Activated CD8-positive, alpha-beta memory T cell treated with anti-CD3 and anti-CD28 coated beads for 24 hours (primary cell): ENCODE measurements around the gene ARID1B.

ENCODE experiments used
- DNase-seq: peaks from one replicate; pipeline ENCODE4 v3.0.0-alpha.2; 2020

ARID1B gene

GRCh38 chr6:157001716-157002115, 224.5 kb downstream of the ARID1B start:
- DNase-seq: no peak

GRCh38 chr6:157002774-157003173, 225.6 kb downstream of the ARID1B start:
- DNase-seq: no peak

DNA sequence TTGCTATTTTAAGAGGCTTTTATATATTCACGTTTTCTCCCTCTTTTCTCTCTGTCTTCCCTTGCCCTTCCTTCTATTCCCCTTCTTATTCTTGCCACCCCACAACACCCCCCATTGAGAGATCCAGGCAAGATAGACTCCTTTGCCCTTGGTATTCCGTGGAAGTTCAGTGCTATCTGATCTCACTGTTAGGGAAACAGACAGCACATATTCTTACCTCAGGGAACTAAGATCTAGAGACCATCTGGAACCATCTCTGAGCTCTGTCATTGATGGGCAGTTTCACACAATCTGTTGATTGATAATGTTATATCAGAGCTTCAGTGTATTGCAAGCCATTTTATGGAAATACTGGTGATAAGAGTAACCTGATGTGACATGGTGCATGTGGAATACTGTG, 228.8 kb downstream of the ARID1B start:
- DNase-seq: no peak

- no peak for DNase-seq
Measured at GRCh38 chr6:157008568-157008967, 231.4 kb downstream of the ARID1B start.

GRCh38 chr6:157012355-157012754, 235.2 kb downstream of the ARID1B start:
- DNase-seq: no peak

DNA sequence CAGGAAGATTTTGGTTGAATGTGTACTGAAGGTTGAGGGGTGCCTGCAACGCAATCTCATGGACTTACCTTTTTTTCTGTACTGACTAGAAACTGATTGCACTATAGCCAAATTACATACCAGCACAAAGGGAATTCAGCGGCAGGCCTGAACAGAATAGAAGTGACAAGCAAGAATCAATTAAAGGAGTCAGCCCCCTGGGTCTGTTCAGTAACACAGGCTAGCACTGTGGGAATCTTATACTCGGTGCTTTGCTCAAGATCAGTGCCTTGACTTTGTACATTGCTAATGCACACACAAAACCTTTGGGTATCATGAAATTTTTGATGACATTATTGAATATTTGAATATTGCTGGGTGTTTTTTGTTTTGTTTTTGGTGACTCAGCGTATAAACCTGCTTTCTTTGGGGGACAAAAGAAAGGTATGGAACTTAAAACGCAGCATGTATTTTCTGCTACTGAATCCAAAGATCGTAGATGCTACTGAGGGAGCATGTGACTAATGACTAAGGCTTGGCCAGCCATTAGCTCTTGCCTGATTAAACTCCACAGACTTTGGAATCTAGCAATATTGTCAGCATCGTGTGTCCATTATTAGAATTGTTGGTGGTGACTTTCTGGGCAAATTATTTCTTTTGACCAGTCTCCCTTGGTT, 236.6 kb downstream of the ARID1B start:
- DNase-seq: no peak

DNA sequence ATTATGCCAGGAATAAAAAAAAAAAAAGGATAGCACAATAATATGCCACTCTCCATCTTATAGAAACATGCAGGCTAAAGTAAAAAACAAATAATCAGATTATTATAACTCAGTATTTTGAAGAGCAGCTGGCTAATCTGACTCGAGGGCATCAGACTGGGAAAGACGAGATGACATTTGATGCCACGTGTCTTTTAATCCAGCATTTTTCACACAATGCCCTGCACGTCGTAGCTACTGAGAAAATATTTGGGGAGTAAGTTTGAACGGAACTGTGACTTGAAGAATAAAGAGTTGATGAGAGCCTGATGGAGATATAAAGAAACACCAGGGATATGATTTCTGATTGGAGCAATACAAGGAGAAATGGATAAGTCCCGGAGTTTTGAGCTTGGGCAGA, 237.7 kb downstream of the ARID1B start:
- no peak for DNase-seq

- no peak for DNase-seq
Measured at GRCh38 chr6:157017022-157017421, 239.8 kb downstream of the ARID1B start.

DNA sequence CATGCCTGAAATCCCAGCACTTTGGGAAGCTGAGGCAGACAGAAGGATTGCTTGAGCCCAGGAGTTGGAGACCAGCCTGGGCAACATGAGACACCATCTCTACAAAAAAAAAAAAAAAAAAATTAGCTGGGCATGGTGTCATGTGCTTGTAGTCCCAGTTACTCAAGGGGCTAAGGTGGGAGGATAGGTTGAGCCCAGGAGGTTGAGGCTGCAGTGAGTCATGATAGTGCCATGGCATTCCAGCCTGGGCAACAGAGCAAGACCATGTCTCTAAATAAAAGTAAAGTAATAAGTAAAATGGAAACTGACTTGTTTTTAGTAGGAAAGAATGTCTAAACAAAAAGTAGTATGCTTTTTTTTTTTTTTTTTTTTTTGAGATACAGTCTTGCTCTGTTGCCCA, 240.7 kb downstream of the ARID1B start:
- DNase-seq: no peak

DNA sequence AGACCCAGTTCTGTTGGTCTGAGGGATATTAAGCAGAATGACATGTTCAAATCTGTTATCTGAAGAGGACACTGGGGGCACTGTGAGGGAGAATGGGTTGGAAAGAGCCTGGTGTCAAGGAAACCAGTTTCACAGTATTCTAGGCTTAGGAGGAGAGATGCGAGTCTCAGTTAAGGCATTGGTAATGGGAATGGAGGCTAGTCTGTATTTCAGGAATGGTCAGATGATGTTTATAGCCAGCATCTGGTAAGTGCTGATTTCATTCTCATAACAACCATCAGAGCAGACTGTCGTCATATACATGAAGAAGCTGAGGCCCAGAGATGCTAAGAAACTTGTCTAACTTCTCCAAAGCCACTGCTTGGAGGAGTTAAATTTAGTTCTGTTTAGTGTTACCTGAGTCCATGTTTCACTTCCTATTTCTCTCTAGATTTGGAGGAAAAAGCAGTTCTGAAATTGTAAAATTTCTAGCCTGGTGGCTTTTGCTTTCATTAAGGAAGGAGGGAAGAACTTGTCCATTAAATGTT, 242.0 kb downstream of the ARID1B start:
- no peak for DNase-seq

GRCh38 chr6:157019733-157020132, 242.6 kb downstream of the ARID1B start:
- DNase-seq: no peak

DNA sequence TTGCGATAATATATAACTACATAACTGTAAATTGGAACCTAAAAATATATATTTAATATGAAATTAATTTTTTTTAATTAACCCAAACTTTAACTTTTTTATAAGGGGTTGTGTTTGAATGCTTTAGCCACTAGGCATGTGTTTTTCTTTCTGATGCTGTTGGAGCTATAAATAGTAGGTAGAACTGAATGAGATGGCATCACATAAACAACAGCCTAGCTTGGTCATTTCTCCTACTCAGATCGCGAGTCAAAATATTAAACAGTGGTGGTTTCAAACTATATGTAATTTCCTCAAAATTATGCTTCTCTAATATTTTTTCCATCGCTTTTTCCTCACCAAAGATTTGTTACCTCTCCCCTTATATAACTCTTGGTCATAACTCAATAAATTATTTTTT, 243.2 kb downstream of the ARID1B start:
- no peak for DNase-seq

GRCh38 chr6:157020881-157021343, 243.7 kb downstream of the ARID1B start:
- no peak for DNase-seq

DNA sequence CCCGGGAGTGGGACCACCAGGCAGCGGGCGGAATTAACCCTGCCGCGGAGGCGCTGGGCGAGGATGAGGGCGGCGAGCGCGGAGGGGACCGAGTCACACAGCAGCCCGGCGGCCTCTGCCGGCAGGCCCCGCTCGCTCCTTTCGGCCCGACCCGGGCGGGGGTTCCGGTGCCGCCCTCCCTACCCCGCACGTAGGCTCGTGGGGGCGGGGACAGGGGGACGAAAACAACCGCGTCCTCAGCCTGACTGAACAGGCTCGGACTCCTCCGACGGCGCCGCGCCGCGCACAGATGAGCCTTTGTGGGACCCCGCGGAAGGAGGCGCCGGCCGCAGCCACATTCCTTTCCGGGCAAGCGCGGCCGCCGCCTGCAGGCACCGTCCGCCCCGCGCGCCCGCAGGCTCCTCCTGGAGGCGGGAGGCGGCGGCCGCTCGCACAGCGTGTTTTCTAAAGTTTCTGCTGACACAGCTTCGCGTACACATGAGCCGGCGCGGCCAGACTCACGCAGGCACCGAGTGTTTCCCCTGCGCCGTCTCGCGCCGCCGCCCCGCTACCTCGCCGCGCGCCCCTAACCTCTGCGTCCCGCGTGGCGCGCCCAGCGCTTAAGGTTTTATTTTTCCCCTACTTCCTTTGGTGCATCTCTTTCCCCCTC, 244.3 kb downstream of the ARID1B start:
- DNase-seq: peak; percentile 94

DNA sequence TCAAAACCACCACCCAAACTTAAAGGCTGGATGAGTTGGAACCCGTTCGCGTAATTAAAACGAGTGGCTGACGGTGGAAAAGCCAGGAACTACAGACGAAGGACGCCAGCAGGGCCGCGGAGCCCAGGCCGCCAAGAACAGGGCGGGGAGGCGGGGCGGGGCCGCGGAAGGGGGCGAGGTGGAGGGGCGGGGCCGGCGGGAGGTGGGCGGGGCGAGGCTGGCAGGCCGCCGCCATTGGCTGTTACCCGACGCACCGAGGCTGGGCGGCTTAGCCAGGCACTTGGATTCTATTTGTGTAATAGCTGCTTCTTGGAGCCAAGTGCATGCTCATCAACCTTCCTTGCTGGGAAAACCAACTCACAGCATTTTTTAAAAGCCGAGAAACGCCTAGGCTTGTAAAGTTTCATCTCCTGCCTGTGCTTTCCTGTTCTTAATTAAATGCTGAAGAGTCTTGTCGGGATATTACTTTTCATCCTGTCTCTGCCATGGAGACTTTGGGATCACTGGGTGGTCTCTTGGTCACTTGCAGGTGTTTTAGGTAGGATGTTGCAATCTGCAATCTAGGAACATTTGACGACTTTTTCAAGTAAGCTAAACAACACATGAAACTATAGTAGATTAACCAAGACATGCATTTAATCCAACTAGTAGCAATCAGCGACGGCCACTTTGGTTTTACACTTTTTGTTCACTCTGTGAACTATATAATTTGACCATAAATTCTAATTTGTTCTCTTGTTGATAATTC, 245.0 kb downstream of the ARID1B start:
- DNase-seq: peak; percentile 91

- DNase-seq: no peak
Measured at GRCh38 chr6:157023958-157024357, 246.8 kb downstream of the ARID1B start.

- DNase-seq: no peak
Measured at GRCh38 chr6:157024745-157025144, 247.6 kb downstream of the ARID1B start.

DNA sequence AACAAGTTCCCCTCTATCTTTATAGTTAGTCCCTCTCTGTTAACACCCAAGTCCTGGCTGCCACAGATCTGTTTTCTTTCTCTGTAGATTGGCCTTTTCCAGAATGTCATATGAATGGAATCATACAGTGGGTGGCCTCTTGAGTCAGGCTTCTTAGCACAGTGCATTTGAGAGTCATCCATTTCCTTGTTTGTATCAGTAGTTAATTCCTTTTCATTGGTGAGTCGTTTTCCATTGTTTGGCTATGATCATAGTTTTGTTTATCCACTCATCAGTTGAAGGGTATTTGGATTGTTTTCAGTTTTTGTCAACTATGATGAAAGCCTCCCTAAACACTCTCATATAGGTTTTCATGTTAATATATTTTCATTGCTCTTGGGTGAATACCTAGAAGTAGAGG, 248.3 kb downstream of the ARID1B start:
- no peak for DNase-seq

- no peak for DNase-seq
Measured at GRCh38 chr6:157029980-157030690, 253.0 kb downstream of the ARID1B start.

GRCh38 chr6:157030755-157031154, 253.6 kb downstream of the ARID1B start:
- no peak for DNase-seq

DNA sequence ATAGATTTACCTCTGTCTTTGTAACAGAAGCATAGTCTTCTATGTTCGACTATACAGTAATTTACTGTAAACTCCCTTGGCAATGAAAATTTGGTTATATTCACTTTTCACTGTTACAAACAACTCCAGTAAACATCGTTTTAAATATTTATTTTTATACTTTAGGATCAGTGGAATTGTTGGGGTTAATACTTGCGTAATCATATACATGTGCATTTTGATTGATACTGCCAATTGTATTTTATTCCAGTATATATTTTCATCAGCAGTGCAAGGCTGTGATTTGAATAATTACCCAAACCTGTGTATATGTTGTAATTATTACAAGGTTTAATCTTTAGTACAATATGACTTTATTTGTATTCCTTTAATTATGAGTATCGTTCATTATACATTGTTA, 255.7 kb downstream of the ARID1B start:
- no peak for DNase-seq

- no peak for DNase-seq
Measured at GRCh38 chr6:157033428-157034140, 256.4 kb downstream of the ARID1B start.
